A172 (cell line): ENCODE data around the gene SLC9A2. TPM values are rescaled to one million over a fixed set of nuclear protein-coding genes. Genes with fewer than 3 reads are reported as not detected.

Experiments used
- DNase-seq: peaks from one replicate; pipeline ENCODE4 v3.0.0-alpha.2; 2015; ENCODE audit warnings: low spot score
- total RNA-seq: library from RNA; depleted of rRNA; stranded (reverse); fragments of >200 nt; shearing (Covaris generic); gene quantifications from 2 replicates; pipeline ENCODE4 v1.2.3, GENCODE V29; 2014

Gene SLC9A2
- total RNA-seq, 1 experiment from 2014 or later = 1.2 TPM

GRCh38 chr2:102674836-102675235 is 55.5 kb downstream of the SLC9A2 start:
- DNase-seq = no peak

- no peak for DNase-seq
Measured at GRCh38 chr2:102677244-102678215, 58.2 kb downstream of the SLC9A2 start.

- DNase-seq = no peak
Measured at GRCh38 chr2:102678442-102678841, 59.1 kb downstream of the SLC9A2 start.

GRCh38 chr2:102686479-102687439 is 67.4 kb downstream of the SLC9A2 start:
- DNase-seq = no peak

- DNase-seq = no peak
Measured at GRCh38 chr2:102690012-102690411, 70.7 kb downstream of the SLC9A2 start.

- no peak for DNase-seq
Measured at GRCh38 chr2:102696463-102696862, 77.1 kb downstream of the SLC9A2 start.

GRCh38 chr2:102698369-102699111 is 79.2 kb downstream of the SLC9A2 start:
- DNase-seq = no peak

- no peak for DNase-seq
Measured at GRCh38 chr2:102703305-102703704, 84.0 kb downstream of the SLC9A2 start.

GRCh38 chr2:102703748-102704147 is 84.4 kb downstream of the SLC9A2 start:
- DNase-seq = peak; percentile 28

GRCh38 chr2:102704531-102704930 is 85.2 kb downstream of the SLC9A2 start:
- no peak for DNase-seq

GRCh38 chr2:102707796-102708695 is 88.7 kb downstream of the SLC9A2 start:
- no peak for DNase-seq

GRCh38 chr2:102708847-102709559 is 89.7 kb downstream of the SLC9A2 start:
- peak; percentile 70 for DNase-seq

- peak; percentile 9 for DNase-seq
Measured at GRCh38 chr2:102717308-102718018, 98.1 kb downstream of the SLC9A2 start.

- no peak for DNase-seq
Measured at GRCh38 chr2:102718387-102719316, 99.3 kb downstream of the SLC9A2 start.

- DNase-seq = no peak
Measured at GRCh38 chr2:102724016-102724490, 104.7 kb downstream of the SLC9A2 start.

- DNase-seq = no peak
Measured at GRCh38 chr2:102724553-102724952, 105.2 kb downstream of the SLC9A2 start.

- DNase-seq = no peak
Measured at GRCh38 chr2:102726128-102727087, 107.1 kb downstream of the SLC9A2 start.
